Suprapubic skin (tissue), 3 donors: Measurements from ENCODE around the gene JOSD1.

Source experiments
- POLR2A ChIP-seq, 2 donors: fragments of 450-650 bp; IDR thresholded peaks; one replicate each; pipeline ENCODE4 v1.6.1; 2017; ENCODE audit warnings: antibody characterized with exemption in 2 of 2, mild to moderate bottlenecking in 2 of 2, moderate library complexity in 2 of 2
- TF ChIP-seq, protein P1 (sequence below), 2 donors: fragments of 200-600 bp in 1 of 2; fragments of 450-650 bp in 1 of 2; sonication (generic) in 1 of 2; IDR thresholded peaks; one replicate each; pipeline ENCODE4 v1.5.1; 2016 to 2019; ENCODE audit warnings: antibody characterized with exemption in 2 of 2, mild to moderate bottlenecking in 1 of 2, moderate library complexity in 1 of 2

DNA sequence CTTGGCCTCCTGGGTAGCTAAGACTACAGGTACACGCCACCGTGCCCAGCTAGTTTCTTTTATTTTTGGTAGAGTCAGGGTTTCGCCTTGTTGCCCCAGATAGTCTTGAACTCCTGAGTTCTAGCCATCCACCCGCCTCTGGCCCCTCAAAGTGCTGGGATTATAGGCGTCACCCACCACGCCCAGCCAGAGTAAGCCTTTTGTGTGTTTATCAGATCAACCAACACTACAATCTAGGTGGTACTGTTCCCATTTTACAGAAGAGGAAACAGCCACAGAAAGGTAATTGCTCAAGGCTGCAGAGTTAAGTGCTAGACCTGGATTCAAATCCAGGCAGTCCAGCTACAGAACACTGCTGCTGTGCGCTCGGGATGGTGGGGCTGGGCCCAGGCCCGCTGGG lies 15.8 kb downstream of the JOSD1 start:
- no peak for TF ChIP-seq POLR2A (IDR thresholded peaks at IDR 0.05)
- TF ChIP-seq, protein P1, sequence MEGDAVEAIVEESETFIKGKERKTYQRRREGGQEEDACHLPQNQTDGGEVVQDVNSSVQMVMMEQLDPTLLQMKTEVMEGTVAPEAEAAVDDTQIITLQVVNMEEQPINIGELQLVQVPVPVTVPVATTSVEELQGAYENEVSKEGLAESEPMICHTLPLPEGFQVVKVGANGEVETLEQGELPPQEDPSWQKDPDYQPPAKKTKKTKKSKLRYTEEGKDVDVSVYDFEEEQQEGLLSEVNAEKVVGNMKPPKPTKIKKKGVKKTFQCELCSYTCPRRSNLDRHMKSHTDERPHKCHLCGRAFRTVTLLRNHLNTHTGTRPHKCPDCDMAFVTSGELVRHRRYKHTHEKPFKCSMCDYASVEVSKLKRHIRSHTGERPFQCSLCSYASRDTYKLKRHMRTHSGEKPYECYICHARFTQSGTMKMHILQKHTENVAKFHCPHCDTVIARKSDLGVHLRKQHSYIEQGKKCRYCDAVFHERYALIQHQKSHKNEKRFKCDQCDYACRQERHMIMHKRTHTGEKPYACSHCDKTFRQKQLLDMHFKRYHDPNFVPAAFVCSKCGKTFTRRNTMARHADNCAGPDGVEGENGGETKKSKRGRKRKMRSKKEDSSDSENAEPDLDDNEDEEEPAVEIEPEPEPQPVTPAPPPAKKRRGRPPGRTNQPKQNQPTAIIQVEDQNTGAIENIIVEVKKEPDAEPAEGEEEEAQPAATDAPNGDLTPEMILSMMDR (IDR thresholded peaks at IDR 0.05), result no peak
